ENCODE data around the gene ITIH1.

ITIH1 gene

DNA sequence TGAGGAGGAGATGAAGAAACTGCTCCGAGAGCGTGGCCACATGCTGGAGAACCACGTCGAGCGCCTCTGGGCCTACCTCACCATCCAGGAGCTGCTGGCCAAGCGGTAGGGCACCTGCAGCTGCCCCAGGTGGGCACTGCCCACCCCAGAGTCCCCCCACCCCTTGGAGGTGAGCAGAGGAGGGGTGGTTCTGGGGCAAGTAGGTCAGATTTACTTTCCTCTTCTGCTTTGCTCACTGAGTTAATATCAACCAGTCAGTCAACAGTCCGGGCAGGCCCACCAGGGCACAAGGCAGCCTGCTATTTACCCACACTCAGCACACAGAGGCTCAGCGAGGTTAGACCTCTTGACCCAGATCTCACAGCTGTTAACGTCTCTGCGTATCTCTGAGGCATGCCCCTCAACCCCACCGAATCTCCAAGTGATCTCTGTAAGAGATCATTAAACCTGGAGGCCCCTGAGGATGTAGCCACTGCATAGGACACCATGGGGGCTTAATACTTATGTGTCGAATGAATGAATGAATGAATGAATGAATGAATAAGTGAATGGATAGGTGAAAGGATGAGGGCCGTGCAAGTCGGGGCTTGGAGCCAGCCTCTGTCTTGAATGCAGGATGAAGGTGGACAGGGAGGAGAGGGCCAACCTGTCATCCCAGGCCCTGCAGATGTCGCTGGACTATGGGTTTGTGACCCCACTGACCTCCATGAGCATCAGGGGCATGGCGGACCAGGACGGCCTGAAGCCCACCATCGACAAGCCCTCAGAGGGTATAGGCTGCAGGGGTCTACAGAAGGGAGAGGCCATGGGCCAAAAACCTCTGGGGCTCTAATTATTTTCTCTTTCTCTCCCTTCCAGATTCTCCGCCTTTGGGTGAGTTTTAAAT lies 9.2 kb downstream of the ITIH1 start:
- TF ChIP-seq, protein P1, sequence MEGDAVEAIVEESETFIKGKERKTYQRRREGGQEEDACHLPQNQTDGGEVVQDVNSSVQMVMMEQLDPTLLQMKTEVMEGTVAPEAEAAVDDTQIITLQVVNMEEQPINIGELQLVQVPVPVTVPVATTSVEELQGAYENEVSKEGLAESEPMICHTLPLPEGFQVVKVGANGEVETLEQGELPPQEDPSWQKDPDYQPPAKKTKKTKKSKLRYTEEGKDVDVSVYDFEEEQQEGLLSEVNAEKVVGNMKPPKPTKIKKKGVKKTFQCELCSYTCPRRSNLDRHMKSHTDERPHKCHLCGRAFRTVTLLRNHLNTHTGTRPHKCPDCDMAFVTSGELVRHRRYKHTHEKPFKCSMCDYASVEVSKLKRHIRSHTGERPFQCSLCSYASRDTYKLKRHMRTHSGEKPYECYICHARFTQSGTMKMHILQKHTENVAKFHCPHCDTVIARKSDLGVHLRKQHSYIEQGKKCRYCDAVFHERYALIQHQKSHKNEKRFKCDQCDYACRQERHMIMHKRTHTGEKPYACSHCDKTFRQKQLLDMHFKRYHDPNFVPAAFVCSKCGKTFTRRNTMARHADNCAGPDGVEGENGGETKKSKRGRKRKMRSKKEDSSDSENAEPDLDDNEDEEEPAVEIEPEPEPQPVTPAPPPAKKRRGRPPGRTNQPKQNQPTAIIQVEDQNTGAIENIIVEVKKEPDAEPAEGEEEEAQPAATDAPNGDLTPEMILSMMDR (IDR thresholded peaks at IDR 0.05; ENCODE audit: borderline replicate concordance, control extremely low read depth, extremely low read depth, insufficient read depth, missing control alignments), result no peak
- no peak for DNase-seq (ENCODE audit: low spot score)
- in situ Hi-C loops (cut with MboI; ENCODE audit: low sequenced_read_pairs, unreplicated experiment), result no loop called here

DNA sequence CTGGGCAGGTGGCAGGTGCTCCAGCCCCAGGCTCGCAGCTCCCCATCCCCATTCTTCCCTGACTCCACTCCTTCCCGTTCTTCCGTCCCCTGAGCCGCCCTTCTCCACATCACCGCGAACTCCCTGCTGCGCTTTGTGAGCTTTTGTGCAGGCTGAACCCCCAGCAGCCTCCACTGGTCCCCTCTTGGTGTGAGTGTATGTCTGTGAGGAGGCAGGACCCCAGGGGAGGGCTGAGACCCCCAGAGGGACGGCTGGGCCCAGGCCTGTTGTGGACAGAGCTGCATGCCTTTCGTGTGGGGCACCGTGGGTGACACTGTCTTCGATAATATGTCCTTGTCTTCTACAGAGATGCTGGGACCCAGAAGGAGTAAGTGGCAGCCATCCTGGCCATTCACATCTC lies 9.8 kb downstream of the ITIH1 start:
- TF ChIP-seq, protein P1 (IDR thresholded peaks at IDR 0.05; ENCODE audit: borderline replicate concordance, control extremely low read depth, extremely low read depth, insufficient read depth, missing control alignments), result no peak
- in situ Hi-C loops (cut with MboI; ENCODE audit: low sequenced_read_pairs, unreplicated experiment), result no loop called here
- no peak for DNase-seq (ENCODE audit: low spot score)

DNA sequence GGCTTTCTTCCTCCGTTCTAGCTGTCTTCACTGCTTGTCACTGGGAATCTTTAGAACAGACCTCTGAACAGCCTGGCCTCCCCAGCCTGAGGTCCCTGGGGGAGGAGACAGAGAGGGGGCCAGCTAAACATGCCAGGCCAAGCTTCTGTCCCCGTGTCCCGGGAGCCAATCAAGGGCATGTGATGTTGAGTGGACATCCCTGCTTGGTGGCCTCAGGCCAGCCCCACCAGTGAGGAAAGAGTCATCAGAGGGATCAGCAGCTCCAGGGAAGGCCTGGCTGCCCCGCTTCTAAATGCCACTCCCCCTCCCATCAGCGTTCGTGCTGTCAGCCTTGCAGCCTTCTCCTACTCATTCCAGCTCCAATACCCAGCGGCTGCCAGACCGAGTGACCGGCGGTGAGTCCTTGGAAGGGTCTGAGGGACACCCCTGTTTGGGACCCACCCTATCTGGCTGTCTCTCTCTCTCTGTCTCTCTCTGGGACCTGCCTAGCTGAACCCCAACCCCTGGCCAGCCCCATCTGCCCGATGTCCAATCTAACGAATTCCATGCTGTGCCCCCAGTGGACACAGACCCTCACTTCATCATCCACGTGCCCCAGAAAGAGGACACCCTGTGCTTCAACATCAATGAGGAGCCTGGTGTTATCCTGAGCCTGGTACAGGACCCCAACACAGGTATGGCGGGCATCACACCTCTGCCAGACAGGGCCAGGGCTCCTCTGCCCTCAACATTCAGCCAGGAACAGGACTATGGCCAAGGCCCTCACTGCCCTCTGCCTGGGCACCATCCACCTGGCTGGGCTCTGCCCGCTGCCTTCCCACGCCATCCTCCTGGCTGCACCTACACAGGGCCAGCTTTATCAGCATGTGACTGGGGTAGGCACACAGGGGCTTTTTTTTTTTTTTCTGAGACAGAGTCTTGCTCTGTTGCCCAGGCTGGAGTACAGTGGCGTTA lies 10.6 kb downstream of the ITIH1 start:
- in situ Hi-C loops (cut with MboI; ENCODE audit: low sequenced_read_pairs, unreplicated experiment), result no loop called here
- TF ChIP-seq, protein P1 (IDR thresholded peaks at IDR 0.05; ENCODE audit: borderline replicate concordance, control extremely low read depth, extremely low read depth, insufficient read depth, missing control alignments), result no peak

DNA sequence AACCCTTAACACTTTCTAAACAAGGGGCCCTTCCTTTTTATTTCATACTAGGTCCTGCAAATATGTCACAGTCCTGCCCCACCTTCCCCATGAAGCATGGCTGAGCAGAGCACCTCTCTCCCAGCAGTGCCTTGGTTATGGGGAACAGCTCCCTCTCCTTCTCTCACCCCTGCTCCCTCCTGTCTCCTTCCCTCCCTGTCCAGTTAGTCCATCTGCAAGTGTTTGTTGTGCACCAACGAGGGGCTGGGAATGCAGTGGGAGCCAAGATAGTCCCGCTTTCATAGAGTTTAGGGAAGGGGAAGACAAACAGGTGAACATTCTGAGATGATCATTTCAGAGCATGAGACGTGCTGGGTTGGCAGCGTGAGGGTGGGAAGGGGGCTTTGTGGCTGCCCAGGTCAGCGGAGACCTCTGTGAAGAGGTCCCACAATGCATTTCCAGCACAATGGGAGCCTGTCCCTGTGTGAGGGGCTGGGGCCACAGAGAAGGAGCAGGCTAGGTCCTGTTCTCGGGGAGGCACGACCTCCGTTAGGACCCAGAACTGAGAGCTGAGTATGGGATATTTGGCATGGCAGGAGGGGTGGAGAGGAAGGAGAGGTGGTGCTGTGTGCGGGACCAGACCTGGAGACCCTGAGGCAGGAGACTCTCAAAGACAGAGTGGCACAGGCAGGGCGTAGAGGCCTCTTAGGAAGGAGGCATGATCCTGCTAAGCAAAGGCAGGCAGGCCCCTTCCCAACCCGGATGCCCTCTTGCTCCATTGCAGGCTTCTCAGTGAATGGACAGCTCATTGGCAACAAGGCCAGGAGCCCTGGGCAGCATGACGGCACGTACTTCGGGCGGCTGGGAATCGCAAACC lies 11.7 kb downstream of the ITIH1 start:
- DNase-seq (ENCODE audit: low spot score), result no peak
- in situ Hi-C loops (cut with MboI; ENCODE audit: low sequenced_read_pairs, unreplicated experiment), result no loop called here
- TF ChIP-seq, protein P1 (IDR thresholded peaks at IDR 0.05; ENCODE audit: borderline replicate concordance, control extremely low read depth, extremely low read depth, insufficient read depth, missing control alignments), result no peak

More for the DNA sequence above, 10.6 kb downstream of the ITIH1 start:
- no peak for DNase-seq (ENCODE audit: low spot score)

DNA sequence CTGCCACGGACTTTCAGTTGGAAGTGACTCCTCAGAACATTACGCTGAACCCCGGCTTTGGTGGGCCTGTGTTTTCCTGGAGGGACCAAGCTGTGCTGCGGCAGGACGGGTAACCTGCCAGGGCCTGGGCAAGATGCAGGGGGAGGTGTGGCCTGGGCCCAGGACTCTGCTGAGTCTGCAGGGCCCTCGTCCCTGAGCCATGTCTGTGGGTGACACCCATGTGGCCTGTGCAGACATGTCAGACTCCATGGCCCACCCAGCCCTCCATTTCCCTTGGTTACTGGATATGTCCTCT lies 12.3 kb downstream of the ITIH1 start:
- TF ChIP-seq, protein P1 (IDR thresholded peaks at IDR 0.05; ENCODE audit: borderline replicate concordance, control extremely low read depth, extremely low read depth, insufficient read depth, missing control alignments), result no peak
- in situ Hi-C loops (cut with MboI; ENCODE audit: low sequenced_read_pairs, unreplicated experiment), result no loop called here
- no peak for DNase-seq (ENCODE audit: low spot score)

DNA sequence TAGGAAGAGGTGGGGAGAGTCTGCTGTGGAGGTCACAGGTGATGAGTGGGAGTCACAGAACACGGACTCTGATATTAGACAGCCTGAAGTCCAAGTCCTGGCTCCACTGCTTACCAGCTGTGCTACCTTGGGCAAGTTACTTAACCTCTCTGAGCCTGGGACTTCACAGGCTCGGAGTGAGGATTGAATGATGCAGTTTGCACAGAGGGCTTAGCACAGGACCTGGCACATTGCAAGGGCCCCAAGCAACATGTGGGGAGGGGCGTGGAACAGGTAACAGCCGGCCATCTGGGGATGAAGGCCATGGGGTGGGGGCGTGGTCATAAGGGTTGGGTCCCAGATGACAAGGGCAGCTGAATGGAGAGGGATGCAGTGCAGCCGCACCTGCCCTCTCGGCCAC lies 12.9 kb downstream of the ITIH1 start:
- in situ Hi-C loops (cut with MboI; ENCODE audit: low sequenced_read_pairs, unreplicated experiment), result no loop called here

More for the DNA sequence above, 12.9 kb downstream of the ITIH1 start:
- DNase-seq (ENCODE audit: low spot score), result no peak
- TF ChIP-seq, protein P1 (IDR thresholded peaks at IDR 0.05; ENCODE audit: borderline replicate concordance, control extremely low read depth, extremely low read depth, insufficient read depth, missing control alignments), result no peak
